Measurements from ENCODE around the gene MAGEA10.

MAGEA10 gene

DNA sequence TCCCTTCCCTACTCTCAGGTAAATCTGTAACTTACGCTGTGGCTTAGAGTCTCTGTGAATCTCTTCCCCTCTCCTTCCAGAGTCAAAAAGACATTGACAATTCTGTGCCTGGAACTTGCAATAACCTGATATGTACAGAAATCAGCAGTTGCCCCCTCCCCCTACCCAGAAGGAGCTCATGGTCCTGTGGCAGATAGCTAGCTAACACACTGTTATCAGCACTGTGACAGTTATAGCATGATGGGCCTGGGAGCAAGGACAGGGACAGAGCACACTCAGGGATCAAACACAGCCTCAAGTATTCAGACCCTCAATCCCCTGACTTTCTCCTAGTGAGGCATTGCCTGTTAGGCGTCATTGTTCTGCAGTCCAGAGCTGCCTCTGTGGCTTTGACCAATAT is 18.7 kb upstream of the MAGEA10 start:
- H3K4me3 ChIP-seq (ENCODE audit: low read depth, low read length), result no peak overlapping the region
- ChIA-PET POLR2A (no interaction called here), CTCF (no interaction called here)
- TF ChIP-seq, protein P1, sequence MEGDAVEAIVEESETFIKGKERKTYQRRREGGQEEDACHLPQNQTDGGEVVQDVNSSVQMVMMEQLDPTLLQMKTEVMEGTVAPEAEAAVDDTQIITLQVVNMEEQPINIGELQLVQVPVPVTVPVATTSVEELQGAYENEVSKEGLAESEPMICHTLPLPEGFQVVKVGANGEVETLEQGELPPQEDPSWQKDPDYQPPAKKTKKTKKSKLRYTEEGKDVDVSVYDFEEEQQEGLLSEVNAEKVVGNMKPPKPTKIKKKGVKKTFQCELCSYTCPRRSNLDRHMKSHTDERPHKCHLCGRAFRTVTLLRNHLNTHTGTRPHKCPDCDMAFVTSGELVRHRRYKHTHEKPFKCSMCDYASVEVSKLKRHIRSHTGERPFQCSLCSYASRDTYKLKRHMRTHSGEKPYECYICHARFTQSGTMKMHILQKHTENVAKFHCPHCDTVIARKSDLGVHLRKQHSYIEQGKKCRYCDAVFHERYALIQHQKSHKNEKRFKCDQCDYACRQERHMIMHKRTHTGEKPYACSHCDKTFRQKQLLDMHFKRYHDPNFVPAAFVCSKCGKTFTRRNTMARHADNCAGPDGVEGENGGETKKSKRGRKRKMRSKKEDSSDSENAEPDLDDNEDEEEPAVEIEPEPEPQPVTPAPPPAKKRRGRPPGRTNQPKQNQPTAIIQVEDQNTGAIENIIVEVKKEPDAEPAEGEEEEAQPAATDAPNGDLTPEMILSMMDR (IDR thresholded peaks at IDR 0.05; ENCODE audit: insufficient read depth, low read length, missing control alignments), result no peak
- DNase-seq (ENCODE audit: low read depth, low spot score), result no peak

DNA sequence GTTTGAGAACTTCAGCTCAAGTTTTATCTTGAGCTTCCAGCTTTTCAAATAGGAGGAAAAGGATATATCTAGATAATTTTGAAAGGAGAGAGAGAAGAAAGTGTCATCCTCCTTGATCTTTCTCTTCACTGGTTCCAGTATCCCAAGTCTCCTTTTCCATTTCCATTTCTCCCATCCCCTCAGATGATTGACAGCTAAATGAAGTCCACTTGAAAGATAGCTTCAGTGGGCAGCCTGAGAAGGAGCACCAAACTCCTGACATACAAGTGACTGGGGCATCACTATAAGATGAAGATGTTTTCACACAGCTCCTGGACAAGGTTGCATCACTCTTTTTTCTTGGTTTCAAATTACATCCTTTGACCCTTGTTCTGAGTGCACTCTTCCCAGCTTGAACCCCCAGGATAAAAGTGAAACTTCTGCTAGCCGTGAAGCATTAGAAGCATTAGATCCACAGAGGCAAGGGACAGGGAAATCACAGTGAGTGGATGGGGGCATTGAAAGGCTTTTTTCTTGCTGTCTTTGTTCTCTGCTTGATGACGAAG is 17.5 kb upstream of the MAGEA10 start:
- ChIA-PET CTCF (no interaction called here), POLR2A (no interaction called here)
- H3K4me3 ChIP-seq (ENCODE audit: low read depth, low read length), result no peak overlapping the region
- DNase-seq (ENCODE audit: low read depth, low spot score), result no peak
- TF ChIP-seq, protein P1 (IDR thresholded peaks at IDR 0.05; ENCODE audit: insufficient read depth, low read length, missing control alignments), result no peak

GRCh38 chrX:152154050-152154449 is 15.7 kb upstream of the MAGEA10 start:
- ChIA-PET POLR2A (no interaction called here), CTCF (no interaction called here)
- no peak for DNase-seq (ENCODE audit: low read depth, low spot score)
- TF ChIP-seq, protein P1 (IDR thresholded peaks at IDR 0.05; ENCODE audit: insufficient read depth, low read length, missing control alignments), result no peak
- H3K4me3 ChIP-seq (ENCODE audit: low read depth, low read length), result no peak overlapping the region

GRCh38 chrX:152151256-152151655 is 12.9 kb upstream of the MAGEA10 start:
- CTCF ChIA-PET, result no interaction called here

GRCh38 chrX:152149648-152150047 is 11.3 kb upstream of the MAGEA10 start:
- ChIA-PET CTCF (no interaction called here), POLR2A (no interaction called here)
- DNase-seq (ENCODE audit: low read depth, low spot score), result no peak
- no peak overlapping the region for H3K4me3 ChIP-seq (ENCODE audit: low read depth, low read length)
- TF ChIP-seq, protein P1 (IDR thresholded peaks at IDR 0.05; ENCODE audit: insufficient read depth, low read length, missing control alignments), result no peak

More at GRCh38 chrX:152151256-152151655, 12.9 kb upstream of the MAGEA10 start:
- no peak overlapping the region for H3K4me3 ChIP-seq (ENCODE audit: low read depth, low read length)
- no peak for DNase-seq (ENCODE audit: low read depth, low spot score)
- TF ChIP-seq, protein P1 (IDR thresholded peaks at IDR 0.05; ENCODE audit: insufficient read depth, low read length, missing control alignments), result no peak
- POLR2A ChIA-PET, result no interaction called here

GRCh38 chrX:152139589-152139988 is 1.2 kb upstream of the MAGEA10 start:
- TF ChIP-seq, protein P1 (IDR thresholded peaks at IDR 0.05; ENCODE audit: insufficient read depth, low read length, missing control alignments), result no peak
- CTCF ChIA-PET, result no interaction called here
- no peak overlapping the region for H3K4me3 ChIP-seq (ENCODE audit: low read depth, low read length)
- POLR2A ChIA-PET, result no interaction called here
- no peak for DNase-seq (ENCODE audit: low read depth, low spot score)

All from AG04449 (cell line).